ENCODE results near the gene CDKAL1.
A peak's percentile ranks its signal among the peaks of the same experiment; 100 is the strongest.

CDKAL1 gene

DNA sequence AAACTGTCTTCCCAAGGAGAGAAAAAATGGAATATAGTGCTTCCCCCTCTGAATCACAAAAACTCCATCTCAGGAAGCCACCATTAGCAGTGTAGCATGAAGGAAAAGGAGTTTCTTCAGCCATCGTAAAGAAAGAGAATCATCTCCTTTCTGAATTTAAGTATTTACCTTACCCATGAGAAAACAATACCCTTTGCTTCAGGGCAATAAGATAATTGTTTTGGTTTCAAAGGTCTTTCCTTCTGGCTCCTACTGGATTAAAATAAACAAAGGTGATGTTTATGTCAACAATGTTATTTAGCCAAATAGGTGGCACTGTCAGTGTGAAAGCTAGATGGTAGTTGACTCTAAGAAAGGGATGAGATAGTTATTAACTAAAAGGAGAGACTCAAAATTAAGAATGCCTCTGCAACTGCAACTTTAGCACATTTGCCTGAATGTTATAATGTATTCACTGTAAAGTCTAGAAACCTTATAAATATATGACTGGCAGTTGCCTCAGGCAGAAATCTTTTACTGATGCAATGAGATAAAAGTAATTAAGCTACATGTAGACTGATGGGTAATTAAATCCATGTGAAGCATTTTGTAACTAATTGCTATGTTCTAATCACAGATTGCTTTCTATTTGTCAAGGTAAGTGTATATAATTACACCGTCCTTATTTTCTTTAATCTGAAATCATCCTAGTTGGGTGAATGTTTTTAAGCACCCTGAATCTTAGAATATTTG is 399.0 kb downstream of the CDKAL1 start:
- peak; percentile 21 for DNase-seq

DNA sequence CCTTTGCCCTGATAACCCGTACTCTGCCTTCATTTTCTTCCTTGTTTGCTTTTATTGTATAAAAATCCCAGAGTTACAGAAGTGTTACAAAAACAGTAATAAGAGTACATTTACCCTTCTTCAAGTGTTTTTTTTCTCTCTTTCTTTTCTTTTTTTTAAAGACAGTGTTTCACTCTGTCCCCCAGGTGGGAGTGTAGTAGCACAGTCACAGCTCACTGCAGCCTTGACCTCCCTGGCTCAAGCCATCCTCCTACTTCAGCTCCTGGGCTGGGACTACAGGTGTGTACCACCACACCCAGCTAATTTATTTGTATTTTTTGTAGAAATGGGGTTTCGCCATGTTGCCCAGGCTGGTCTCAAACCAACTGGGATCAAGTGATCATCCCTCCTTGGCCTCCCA is 402.7 kb downstream of the CDKAL1 start:
- no peak for DNase-seq

DNA sequence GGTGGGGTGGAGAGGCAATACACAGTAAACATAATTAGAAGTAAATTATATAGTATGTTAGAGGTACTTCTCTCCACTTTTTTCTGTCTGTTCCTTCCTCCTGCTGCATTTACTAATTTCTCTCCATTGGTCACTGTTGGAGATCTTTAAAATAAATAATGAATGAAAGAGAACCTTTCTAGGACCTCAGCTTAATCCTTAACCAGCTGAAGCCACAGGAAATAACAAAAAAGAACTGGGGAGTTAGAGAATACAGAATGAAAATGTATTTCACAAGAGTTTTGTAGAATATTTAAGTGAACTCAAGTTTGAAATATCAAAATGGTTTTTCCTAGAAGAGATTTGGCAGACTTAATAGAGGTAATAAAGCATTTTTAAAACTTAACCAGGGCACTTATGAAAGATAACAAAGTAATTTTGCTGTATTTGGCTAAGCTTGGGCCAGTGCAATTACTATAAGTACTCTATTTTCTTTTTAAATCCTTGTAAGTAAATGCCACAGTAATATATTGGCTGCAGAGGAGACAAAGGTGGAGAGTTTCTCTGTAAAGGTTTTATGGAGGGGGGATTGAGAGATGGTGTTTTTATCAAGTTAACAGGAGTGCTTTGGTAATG is 405.0 kb downstream of the CDKAL1 start:
- DNase-seq, result no peak

DNA sequence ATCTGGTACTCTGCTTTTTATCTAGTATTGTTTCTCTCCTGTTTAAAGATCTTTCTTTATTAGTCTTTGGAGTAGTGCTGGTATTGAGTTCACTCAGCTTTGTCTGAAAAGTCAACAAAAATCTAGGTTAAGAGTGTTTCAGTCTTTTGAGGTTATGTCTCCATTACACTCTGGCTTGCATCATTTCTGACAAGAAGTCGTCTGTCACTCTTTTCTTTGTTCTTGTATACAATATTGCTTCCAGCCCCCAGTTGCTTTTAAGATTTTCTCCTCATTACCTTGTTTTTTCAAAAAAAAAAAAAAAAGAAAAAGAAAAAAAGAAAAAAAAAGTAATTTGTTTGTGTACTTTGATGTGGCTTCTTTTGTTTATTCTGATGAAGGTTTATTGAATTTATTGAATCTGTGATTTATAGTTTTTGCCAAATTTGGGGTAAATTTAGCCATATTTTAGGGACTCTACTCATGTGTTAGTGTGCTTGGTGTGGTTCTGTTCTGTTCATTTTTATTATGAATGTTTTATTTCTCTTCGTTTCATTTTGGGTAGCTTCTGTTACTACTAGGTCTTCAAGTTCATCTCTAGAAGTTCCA is 408.9 kb downstream of the CDKAL1 start:
- no peak for DNase-seq

DNA sequence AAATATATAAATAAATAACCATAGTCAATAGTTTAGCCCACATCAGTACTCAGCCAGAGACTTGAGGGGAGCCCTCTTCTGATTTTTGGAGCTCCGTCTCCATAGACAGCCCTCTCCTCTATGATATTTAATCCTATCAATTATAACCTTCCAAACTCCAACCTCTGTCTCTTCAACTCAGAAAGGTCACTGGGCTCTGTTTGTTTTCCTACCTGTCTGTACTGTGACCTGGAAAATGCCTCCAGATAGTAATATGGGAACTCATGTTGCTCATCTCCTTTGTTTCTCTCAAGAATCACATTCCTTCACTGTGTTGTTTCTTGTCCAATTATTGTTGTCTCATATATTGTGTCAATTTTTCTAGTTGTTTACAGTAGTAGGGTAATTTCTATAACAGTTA is 409.7 kb downstream of the CDKAL1 start:
- no peak for DNase-seq

DNA sequence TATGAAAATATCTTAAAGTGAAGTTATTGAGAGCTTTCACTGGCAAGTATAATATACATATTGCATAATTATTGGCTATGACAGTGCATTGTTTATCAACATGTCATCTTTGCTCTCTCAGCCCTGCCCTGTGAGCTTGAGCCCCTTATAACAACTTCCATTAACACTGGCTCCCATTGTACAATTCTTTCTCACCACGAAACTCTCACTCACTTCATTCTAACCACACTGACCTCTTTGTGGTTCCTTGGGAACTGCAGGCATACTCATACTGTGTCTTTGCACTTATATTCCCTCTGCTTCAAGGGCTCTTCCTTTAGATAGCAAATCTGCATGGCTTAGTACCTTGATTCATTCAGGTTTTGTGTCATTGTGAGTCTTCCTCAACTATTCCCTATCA is 411.8 kb downstream of the CDKAL1 start:
- DNase-seq, result no peak

DNA sequence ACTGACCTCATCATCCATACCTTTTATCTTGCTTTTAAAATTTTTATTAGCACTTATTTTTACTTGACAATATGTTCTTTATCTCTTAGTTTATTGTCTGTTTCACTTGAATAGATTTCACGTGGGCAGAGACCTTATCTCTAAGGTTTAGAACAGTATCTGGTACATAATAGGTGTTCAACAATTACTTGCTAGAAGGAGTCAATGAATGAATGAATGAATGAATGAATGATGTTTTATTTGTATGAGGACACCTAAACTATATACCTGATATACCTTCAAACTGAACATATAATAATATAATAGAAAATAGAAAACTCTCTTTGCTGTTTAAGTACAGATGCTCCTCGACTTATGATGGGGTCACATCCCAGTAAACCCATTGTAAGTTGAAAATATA is 412.6 kb downstream of the CDKAL1 start:
- DNase-seq, result no peak

DNA sequence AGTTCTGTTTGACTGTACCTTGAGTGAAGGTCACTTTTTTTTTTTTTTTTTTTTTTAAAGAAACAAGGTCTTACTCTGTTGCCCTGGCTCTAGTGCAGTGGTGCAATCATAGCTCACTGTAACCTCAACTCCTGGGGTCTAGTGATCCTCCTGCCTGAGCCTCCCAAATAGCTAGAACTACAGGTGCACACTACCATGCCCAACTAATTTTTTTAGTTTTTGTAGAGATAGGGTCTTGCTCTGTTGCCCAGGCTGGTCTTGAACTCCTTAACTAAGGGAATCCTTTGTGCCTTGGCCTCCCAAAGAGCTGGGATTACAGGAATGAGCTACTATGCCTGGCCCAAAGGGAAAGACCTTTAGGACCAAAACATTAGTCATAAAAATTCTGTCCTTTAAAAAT is 413.7 kb downstream of the CDKAL1 start:
- DNase-seq, result no peak

DNA sequence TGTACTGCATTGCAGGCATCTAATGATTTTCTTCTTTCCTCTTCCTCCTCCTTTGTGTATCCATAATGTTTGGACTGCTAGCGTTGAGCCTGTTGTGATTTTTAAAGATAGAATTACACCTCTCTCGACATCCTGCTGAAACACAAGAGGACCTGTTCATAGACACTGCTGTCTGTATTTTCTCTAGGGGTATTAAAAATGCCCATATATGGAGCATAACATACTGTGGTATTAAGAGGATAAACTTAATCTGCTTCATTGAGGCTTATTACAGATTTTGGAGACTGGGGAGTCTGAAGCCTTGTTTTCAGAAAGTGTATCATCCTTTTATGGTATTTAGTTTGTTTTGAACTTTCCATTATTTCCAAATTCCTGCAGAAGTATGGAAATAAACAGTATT is 414.3 kb downstream of the CDKAL1 start:
- no peak for DNase-seq

DNA sequence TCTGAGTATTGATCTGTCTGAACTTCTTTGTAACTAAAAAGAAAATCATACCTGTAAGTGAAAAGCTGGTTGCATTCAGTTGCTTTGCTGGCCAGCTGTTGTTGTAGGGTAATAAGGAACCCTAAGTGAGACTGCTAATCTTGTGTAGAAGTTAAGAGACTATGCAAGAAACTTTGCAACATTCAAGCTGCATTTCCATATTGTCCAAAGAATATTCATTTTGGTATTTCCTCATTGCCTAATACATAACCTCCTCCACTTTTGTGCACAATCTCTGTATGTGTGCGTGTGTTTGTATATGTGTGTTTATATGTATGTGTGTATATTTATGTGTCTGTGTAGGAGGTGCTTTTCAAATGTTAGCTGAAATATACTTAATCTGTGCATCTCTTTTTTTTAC is 414.9 kb downstream of the CDKAL1 start:
- DNase-seq, result no peak

DNA sequence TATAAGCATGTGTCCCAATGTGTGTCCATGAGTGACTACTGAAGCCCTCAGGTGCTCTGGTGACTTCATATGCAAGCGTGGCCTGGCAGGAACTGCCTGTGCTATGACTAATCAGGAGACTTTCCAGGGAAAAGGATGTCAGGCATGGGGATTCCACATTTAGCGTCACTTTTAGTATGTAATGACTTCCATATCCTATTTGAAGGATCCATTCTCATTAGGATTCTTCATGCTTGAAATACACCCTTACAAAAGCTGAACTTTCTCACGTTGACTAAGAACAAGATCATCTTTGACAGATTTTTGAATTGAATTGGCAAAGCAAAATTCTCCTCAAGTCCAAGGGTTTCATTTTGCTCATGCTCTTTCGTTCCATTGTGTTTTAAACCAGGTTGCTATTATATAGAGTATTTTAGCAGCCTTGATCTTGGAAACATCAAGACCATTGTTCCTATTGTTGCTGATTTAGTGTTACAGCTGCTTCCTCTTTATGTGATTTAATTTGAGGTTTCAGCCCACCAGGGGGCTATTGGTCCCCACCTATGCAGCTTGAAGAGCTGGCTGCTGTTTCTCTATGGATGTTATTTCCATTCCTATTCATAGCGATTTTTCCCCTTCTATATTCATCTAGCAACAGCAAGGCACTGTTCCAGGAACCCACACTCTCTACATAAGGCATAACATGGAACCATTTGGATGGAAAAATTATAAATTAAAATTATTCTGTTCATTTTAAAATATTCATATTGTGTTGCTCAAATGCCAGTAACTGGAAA is 418.6 kb downstream of the CDKAL1 start:
- peak; percentile 53 for DNase-seq

DNA sequence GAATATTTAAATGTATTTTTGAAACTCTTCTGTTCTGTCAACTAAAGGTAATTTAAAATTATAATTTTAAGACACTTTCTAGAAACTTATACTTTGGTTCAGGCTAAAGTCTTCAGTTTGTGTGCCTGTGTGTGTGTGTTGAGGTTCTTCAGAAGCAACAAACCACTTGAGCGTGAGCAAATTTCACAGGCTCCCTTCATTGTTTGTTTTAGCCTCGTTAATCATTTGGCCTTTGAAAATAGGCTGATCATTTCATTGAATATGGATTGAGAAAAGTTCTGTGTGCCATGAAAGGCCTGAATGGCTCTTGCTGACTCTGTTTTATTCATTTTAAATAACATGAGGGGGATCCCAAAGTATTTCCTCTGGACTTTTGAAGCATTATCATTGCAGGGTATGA is 420.1 kb downstream of the CDKAL1 start:
- peak; percentile 71 for DNase-seq

DNA sequence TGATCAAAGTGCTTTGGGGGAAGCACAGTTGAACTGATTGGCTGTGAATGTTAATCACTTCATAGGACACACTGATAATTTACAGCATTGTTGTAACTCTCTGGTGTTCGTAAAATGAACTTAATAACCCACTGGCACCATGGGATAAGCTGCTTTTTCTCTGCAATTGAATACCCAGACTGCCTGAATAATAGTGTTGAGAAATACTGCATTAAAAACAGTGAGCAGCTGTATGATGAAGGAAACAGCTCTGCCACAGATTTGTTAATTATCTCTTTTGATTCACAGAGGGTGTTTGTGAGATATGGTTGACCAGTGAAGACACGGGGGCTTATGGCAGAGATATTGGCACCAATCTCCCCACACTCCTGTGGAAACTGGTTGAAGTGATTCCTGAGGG is 420.9 kb downstream of the CDKAL1 start:
- DNase-seq, result no peak

DNA sequence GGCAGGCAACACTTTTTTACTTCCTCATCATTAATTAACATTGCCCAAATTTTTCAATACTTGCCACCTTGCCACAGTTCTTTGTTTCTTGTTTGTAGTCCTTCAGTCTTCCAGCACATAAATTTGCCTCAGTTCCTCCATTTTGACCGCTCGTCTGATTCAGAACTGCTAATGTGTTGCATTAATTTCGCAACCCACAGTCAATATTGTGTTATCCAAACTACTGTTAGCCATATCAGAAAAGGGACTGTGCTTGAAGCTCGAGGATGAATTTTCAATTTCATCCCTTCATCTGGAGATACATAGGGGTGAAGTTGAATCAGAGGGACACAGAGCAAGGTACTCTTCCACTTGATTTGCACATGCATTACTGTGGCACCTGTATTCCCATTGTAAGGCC is 421.5 kb downstream of the CDKAL1 start:
- no peak for DNase-seq

DNA sequence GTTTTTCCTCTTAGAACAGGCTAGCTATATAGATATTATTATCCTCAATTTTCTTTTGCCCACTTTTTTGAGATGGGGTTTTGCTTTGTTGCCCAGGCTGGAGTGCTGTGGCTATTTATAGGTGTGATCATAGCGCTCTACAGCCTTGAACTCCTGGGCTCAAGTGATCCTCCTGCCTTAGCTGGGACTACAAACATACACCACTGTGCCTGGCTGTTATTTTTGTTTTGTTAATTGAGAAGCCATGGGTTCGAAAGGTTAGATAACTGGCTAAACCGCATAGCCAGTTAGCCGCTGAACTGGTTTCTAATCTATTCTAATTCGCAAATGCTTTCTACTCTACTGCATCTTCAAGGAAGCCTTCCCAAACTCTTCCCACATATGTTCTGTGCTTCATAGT is 425.8 kb downstream of the CDKAL1 start:
- DNase-seq, result no peak

DNA sequence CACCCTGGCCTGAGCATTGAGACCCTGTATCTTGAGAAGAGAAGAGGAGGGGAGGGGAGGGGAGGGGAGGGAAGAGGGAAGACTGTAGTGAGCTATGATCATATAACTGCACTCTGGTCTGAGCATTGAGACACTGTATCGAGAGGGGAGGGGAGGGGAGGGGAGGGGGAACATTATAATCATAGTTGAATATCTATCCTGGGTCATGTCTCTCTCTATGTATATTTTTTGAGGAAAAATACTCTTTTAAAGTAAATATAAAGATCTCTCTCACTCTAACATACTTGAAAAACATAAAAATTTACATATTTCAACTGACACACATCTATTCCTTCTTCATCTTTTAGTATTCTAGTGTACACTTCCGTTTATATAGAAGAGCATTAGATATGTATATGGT is 431.0 kb downstream of the CDKAL1 start:
- no peak for DNase-seq

DNA sequence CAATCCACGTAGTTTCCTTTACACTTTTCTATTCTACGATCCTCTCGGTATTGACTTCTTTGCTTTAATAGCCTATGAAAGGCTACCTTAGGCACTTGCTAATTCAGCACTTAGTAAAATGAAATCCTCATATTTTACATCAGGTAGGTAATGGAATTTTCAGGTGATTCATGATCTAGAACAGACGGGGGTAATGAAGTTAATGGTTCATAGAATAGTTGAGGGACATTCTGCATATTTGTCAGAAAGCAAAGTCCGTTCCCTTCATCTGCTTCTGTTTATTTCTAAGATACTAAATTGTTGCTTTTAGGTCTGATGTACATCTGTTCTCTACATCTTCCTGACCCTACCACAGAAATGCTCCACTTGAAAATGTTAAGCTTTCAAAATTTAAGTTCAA is 431.7 kb downstream of the CDKAL1 start:
- DNase-seq, result no peak

DNA sequence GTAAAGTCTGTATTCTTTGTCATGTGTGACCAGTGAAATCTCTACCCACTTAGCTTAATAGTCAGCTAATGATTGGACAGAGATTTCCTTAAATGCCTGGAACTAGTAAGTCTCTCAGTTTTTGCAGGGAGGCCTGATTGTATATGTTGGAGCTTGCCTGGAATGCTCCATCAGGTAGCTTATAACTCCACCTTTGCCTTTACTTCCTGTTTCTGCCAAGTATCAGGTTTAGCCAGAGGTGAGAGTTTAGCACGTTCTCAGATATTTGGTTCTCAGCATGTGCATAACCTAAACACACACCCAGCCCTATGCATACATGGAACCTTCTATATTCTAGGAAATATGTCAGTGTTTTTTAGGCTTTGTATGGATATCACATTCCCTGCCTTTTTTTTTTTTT is 435.3 kb downstream of the CDKAL1 start:
- DNase-seq, result no peak

DNA sequence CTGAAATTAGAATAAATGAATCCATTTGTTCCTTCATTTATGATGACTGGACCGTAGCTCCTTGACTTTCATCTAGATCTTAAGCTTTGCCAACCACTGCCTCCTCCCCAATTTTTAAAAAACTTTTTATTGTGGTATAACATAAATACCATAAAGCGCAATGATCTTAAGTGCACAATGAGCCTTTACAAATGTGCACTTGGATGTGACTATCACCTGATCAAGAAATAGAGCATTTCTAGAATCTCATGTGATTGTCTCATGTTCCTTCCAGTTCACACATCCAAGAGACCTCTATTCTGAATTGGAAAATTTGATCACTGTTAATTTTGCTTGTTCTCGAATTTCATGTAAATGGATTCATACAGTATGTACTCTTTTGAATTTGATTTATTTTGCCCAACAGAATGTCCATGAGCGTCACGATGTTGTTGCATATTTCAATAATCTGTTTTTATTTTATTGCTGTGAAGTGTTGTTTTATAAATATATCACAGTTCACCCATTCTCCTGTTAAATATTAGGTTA is 442.2 kb downstream of the CDKAL1 start:
- no peak for DNase-seq

DNA sequence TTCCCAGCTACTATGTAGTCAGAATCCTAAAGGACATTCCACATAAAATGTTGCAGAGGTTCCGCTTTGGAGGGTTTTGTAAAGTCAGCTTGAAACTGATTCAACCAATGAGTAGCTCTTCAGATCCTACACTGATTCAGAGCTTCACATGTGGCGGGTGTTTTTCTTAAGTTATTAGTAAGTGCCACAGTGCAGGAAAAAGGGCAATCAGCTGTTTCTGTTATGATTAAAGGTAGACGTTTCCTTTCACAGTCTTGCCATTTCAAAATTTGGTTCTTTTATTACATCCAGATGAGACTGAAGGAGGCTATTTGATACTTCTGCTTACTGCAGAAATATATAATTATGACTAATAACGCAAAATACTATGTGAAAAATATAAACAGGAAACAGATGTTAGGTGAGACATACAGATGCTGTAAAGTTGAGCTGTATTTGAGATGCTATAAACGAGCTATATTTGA is 443.9 kb downstream of the CDKAL1 start:
- no peak for DNase-seq

DNA sequence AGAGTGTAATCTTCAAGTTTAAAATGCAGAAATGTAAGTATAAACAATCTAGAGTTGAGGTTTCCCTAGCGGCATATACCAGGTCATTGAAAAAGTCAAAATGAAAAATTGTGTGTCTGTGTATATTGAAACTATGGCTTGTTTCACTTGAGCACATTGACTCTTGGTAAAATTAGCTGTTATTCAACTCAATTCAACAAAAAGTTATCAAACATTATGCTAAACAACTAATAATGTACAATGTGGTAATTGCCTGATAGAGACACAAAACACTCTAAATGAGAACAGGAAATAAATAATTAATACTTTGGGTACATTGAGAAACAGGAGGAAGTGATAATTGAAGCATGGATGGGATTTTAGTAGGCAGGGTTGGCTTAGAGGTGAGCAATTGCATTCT is 444.8 kb downstream of the CDKAL1 start:
- no peak for DNase-seq

DNA sequence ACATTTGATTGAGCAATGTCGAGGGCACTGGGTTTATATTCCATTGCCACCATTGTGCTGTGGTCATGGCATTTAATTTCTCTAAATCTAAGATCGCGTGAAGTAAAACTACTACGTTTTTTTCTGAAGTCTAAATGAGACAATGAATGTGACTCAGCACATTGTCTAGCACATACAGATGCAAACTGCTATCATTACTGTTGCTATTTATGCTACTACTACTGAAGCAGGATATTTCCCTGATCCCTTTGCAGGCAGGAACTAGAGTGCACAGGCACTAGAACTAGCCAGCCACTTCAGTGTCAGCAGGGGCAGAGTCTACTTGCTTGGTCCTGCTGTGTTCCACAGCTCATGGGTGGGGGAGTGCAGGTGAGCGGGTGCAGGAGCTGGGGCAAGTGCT is 449.7 kb downstream of the CDKAL1 start:
- no peak for DNase-seq

DNA sequence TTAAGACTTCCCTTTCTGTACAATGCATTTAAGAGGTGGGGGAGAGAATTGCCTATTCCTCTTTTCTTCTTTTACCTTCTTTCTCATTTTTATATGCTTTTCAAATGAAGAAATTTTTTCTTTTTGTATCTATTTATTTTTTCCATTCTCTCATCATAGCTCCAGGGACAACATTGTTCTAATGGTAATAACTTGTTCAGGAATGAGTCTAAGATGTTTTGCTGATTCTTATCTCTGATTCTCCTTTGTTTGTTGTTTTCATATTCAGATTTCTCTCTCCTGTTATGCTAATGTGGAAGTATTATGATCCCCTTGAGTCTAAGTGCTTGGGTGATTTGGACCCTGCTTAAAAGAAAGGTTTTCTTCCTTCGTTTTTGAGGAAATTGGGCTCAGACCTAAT is 451.6 kb downstream of the CDKAL1 start:
- no peak for DNase-seq

DNA sequence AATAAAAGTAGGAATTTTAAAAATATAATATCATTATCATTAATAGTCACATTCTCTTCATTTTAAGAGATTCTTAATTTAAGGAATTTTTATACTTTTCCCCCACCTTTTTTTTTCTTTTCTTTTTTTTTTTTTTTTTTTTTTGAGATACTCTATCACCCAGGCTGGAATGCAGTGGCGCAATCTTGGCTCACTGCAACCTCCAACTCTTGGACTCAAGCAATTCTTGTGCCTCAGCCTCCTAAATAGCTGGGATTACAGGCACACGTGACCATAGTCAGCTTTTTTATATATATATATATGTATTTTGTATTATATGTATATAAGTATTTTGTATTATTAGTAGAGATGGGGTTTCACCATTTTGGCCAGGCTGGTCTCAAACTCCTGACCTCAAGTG is 457.7 kb downstream of the CDKAL1 start:
- DNase-seq, result no peak

Measured in NCI-H774 (cell line).